ENCODE measurements around the gene SLC49A3.
"Not testable (repeated sequence)": the region's sequence is repeated elsewhere in the genome, so short reads cannot be mapped to it uniquely, and the experiment has no call there.

SLC49A3 gene

DNA sequence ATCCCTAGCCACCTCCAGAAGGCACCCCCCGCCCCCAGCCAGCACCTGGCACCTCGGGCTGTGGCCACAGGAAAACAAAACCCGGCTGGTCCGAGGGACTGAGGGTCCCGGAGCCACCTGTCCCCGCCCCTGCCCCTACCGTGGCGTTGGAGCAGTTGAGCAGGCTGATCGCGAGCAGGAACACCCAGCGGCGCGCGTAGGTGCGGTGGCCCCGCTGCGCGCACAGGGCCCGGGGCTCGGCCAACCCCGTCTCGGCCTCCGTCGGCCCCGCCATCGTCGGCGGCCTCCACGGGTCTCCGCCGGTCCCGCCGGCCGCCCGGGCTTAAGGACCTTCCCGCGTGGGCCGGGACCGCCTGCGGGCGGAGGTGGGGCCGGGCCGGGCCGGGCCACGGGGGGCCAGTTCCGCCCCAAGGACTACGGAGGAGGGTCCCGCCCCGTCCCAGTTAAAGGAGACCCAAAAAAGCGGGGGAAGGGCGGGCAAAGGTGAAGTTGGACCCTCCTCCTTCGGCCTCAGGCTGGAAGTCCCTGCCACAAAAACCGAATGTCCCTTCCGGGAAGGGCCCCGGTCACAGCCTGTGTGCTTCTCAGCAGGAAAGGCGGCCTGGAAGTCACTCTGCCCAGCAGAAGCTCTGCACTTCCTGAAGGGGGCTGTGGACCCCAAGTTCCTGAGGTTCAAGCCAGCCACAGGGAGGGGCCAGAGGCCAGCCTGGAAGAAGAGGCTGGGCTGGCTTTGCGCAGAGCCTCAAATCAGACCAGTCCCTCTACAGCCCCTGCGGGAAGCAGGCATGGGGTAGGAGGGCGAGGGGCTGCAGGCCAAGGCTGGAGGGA lies at the start of gene SLC49A3:
SLC49A3 (minus strand) TSS at position 298 of the 828 bp plus-strand sequence; CDS start at position 274, 24 bp downstream.
- no peak for DNase-seq (ENCODE audit: low read depth in 1 of 2, low spot score in 1 of 2)

GRCh38 chr4:736561-736960 lies 47.6 kb upstream of the SLC49A3 start:
- DNase-seq (ENCODE audit: low read depth in 1 of 2, low spot score in 1 of 2): not testable (repeated sequence)

DNA sequence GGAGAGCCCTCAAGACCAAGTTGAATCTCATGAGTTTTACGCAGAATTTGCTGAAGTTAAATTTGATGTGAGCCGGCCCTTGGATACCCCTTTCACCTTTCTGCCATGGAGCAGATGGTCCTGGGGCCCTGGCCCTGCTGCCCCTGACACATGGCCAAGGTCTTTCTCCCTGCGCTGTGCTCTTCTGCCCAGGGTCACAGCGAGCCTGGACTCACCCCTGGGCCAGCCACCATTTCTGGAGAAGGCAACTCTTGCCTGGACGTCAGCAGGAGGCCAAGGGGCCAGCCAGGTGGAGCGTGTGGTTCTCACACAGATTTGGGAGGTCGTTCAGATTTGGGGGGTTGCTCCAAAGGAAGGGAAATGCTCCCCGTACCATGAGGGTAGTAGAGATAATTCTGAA lies 46.6 kb upstream of the SLC49A3 start:
- no peak for DNase-seq (ENCODE audit: low read depth in 1 of 2, low spot score in 1 of 2)

- DNase-seq (ENCODE audit: low read depth in 1 of 2, low spot score in 1 of 2): no peak
These were observed 46.0 kb upstream of the SLC49A3 start for GRCh38 chr4:734951-735350.

GRCh38 chr4:734075-734474 lies 45.1 kb upstream of the SLC49A3 start:
- no peak for DNase-seq (ENCODE audit: low read depth in 1 of 2, low spot score in 1 of 2)

GRCh38 chr4:733631-733980 lies 44.7 kb upstream of the SLC49A3 start:
- no peak for DNase-seq (ENCODE audit: low read depth in 1 of 2, low spot score in 1 of 2)

- DNase-seq (ENCODE audit: low read depth in 1 of 2, low spot score in 1 of 2): no peak
These were observed 44.1 kb upstream of the SLC49A3 start for GRCh38 chr4:732911-733630.

DNA sequence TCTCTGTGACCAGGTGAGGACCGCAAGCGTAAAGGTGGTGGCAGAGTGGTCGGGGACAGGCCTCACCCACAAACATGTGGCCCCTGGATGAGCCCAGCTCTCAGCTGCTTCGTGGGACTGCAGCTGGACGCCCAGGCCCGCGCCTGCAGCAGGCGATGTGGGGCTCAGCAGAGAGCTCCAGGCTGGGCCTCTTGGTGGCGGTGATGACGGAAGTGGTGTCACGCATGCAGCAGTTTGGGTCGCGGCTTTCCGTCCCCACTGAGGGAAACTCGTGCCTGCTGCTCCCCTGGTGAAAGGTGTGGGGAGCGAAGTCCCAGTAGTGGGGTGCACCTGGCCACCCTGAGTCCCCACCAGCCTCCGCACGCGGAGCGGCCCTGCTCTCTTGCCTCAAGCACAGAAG lies 43.5 kb upstream of the SLC49A3 start:
- no peak for DNase-seq (ENCODE audit: low read depth in 1 of 2, low spot score in 1 of 2)

GRCh38 chr4:731954-732353 lies 43.0 kb upstream of the SLC49A3 start:
- not testable (repeated sequence) for DNase-seq (ENCODE audit: low read depth in 1 of 2, low spot score in 1 of 2)

GRCh38 chr4:730946-731904 lies 42.3 kb upstream of the SLC49A3 start:
- not testable (repeated sequence) for DNase-seq (ENCODE audit: low read depth in 1 of 2, low spot score in 1 of 2)

GRCh38 chr4:730511-730910 lies 41.6 kb upstream of the SLC49A3 start:
- DNase-seq (ENCODE audit: low read depth in 1 of 2, low spot score in 1 of 2): no peak

DNA sequence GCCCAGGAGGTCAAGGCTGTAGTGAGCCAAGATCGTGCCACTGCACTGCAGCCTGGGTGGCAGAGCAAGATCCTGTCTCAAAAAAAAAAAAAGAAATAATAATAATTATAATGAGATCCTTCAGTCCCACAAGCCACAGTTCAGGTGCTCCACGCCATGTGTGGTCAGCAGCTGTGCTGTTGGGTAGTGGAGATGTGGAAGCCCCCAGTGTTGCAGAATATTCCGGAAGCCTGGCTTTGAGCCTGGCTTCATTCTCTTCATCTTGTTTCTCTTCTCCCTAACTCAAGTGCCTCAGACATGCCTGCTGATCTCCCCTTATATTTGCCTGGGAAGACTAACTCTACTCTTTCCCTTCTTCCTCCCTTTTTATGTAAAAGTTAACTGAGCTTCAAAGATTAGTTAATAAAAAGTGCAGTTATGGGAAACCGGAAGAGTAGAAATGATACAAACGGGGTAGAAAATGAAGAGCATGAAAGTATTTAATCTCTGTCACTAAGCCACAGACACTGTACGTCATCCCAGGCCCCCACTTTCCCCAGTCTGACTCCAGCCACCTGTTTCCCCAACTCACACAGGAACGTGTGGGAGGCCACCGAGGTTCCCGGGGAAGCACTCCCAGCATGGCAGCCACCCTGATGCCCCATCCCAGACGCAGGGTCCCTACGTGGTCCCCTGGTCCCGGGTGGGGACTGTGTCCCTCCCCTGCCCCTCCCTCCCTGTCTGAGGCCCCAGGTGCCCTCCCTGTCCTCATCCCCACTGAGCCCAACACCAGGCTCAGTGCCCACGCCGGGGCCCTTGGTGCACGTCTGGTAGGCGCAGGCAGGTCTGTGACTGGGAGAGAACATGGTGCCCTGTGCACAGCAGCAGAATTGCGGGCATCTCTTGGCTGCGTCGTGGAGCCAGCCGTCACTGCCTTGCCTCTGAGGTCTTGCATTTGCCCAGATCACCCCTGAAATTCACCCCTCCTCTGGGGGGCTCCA lies 40.7 kb upstream of the SLC49A3 start:
- no peak for DNase-seq (ENCODE audit: low read depth in 1 of 2, low spot score in 1 of 2)

GRCh38 chr4:727576-727975 lies 38.6 kb upstream of the SLC49A3 start:
- no peak for DNase-seq (ENCODE audit: low read depth in 1 of 2, low spot score in 1 of 2)

GRCh38 chr4:726838-727237 lies 37.9 kb upstream of the SLC49A3 start:
- no peak for DNase-seq (ENCODE audit: low read depth in 1 of 2, low spot score in 1 of 2)

DNA sequence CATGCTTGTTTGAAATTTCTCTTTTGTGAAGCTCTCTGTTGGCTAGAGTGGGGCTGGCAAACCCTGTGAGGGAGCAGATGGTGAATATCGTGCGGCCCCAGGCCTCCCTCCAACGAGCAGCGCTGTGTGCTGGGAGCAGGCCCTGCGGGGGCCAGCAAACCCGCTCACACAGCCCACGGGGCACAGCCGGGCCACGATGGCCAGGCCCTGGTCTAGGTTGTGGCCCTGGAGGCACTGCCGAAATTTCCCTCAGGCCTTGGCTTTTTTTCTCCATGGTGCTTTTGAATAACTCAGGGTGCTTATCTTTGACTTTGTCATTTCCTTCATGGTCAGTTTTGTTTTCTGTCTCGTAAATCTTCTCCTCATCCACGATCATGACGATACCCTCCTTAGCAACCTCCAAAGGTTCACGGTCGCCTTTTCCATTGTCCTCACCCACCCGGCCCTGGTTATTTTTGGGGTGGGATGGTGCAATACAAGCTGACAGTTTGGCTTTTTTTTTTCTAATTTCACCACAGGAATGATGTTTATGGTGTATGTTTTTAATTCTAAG lies 37.4 kb upstream of the SLC49A3 start:
- no peak for DNase-seq (ENCODE audit: low read depth in 1 of 2, low spot score in 1 of 2)

DNA sequence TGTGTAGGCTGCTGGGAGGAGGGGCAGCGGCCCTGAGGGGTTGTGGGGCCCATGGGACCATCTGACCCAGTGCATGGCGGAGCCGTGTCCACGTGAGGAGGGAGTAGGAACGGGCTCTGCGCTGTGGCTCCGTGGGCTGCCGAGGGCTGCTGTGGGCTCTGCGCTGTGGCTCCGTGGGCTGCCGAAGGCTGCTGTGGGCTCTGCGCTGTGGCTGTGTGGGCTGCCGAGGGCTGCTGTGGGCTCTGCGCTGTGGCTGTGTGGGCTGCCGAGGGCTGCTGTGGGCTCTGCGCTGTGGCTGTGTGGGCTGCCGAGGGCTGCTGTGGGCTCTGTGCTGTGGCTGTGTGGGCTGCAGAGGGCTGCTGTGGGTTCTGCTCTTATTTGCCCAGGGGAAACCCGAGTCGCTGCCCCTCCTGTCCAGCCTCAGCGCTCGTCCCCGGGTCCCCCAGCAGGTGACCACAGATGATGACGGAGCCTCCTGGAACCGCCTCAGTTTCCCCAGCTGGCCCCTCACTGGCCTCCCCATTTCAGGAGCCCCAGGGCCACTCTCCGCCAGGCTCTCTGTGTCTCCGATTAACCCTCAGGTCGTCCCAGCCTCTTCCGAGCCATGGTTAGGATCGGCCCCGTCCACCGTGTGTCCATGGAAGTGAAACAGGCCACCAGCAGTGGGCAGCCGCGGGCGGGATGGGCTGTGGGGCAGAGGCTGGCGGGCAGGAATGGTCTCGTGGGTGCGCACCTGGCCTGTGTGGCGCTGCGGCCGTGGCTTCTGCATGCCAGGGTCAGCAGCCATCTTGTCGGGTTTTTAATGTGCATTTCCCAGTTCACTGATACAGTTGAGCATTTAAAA lies 36.7 kb upstream of the SLC49A3 start:
- no peak for DNase-seq (ENCODE audit: low read depth in 1 of 2, low spot score in 1 of 2)

GRCh38 chr4:723751-724530 lies 35.0 kb upstream of the SLC49A3 start:
- no peak for DNase-seq (ENCODE audit: low read depth in 1 of 2, low spot score in 1 of 2)

DNA sequence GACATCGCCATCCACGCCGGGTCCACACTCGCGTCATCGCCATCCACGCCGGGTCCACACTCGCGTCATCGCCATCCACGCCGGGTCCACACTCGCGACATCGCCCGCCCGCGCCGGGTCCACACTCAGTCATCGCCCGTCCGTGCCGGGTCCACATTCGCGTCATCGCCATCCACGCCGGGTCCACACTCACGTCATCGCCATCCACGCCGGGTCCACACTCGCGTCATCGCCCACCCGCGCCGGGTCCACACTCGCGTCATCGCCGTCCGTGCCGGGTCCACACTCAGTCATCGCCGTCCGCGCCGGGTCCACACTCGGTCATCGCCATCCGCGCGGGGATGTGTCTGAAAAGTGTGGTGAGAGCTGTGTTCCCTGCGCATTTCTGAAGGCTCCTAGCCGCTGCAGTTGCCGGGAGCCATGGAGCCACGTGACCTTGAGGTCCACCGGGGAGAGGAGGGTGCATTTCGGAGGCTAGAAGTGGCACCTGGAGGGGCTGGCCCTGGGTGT lies 34.0 kb upstream of the SLC49A3 start:
- DNase-seq (ENCODE audit: low read depth in 1 of 2, low spot score in 1 of 2): no peak
